ENCODE data around the gene RRP7A. TPM values are rescaled to one million over a fixed set of nuclear protein-coding genes. Genes with fewer than 3 reads are reported as not detected.

RRP7A gene
- total and polyA plus RNA-seq, 8 donors: 9.3 to 32.4 (median 21.1) TPM

GRCh38 chr22:42562684-42563083 lies 43.1 kb upstream of the RRP7A start:
- Histone ChIP-seq H3K36me3 (peaks cover 0 to 11% (median 5%) of the 10 kb centered on the region in 4 donors), H3K4me1 (peaks cover 0 to 13% (median 2%) of the 10 kb centered on the region in 4 donors), H3K27ac (peak overlapping the region in 1 of 5 donors; percentile 25), H3K27me3 (no peaks in the 10 kb centered on the region), H3K4me3 (no peak overlapping the region), H3K9me3 (no peaks in the 10 kb centered on the region)
- TF ChIP-seq EP300 (IDR thresholded peaks at IDR 0.05) (no peak), CTCF (IDR thresholded peaks at IDR 0.05) (no peak), POLR2AphosphoS5 (IDR thresholded peaks at IDR 0.05) (no peak), POLR2A (IDR thresholded peaks at IDR 0.05) (no peak)
- intact Hi-C loops (cut with DNase I; ENCODE audit: low total_unique reads): no loop called here
- no peak for DNase-seq
- 64 to 85% (median 78%) methylated on average over 2 of the region's 2 CpGs for WGBS, 5 donors

- H3K27ac ChIP-seq: peak overlapping the region in 1 of 5 donors; percentile 25
- peaks cover 0 to 13% (median 2%) of the 10 kb centered on the region in 4 donors for H3K4me1 ChIP-seq
- TF ChIP-seq POLR2AphosphoS5 (IDR thresholded peaks at IDR 0.05) (no peak), EP300 (IDR thresholded peaks at IDR 0.05) (no peak), CTCF (IDR thresholded peaks at IDR 0.05) (no peak), POLR2A (IDR thresholded peaks at IDR 0.05) (no peak)
- WGBS, 5 donors: 47 to 57% (median 53%) methylated on average over 7 to 8 of the region's 8 CpGs
- no peak overlapping the region for H3K4me3 ChIP-seq
- intact Hi-C loops (cut with DNase I; ENCODE audit: low total_unique reads): no loop called here
- H3K9me3 ChIP-seq: no peaks in the 10 kb centered on the region
- no peaks in the 10 kb centered on the region for H3K27me3 ChIP-seq
- DNase-seq: peak in 1 of 2 donors; percentile 59
- H3K36me3 ChIP-seq: peaks cover 0 to 11% (median 5%) of the 10 kb centered on the region in 4 donors
These were observed 42.7 kb upstream of the RRP7A start for GRCh38 chr22:42562279-42562678.

- Histone ChIP-seq H3K27me3 (no peaks in the 10 kb centered on the region), H3K4me3 (no peak overlapping the region), H3K36me3 (peaks cover 0 to 11% (median 5%) of the 10 kb centered on the region in 4 donors), H3K4me1 (peaks cover 0 to 13% (median 2%) of the 10 kb centered on the region in 4 donors), H3K9me3 (no peaks in the 10 kb centered on the region), H3K27ac (peak overlapping the region in 1 of 5 donors; percentile 25)
- intact Hi-C loops (cut with DNase I; ENCODE audit: low total_unique reads): no loop called here
- WGBS, 5 donors: 50 to 68% (median 65%) methylated on average over 5 of the region's 5 CpGs
- DNase-seq: no peak
- TF ChIP-seq POLR2A (IDR thresholded peaks at IDR 0.05) (no peak), EP300 (IDR thresholded peaks at IDR 0.05) (no peak), CTCF (IDR thresholded peaks at IDR 0.05) (no peak), POLR2AphosphoS5 (IDR thresholded peaks at IDR 0.05) (no peak)
These were observed 42.3 kb upstream of the RRP7A start for GRCh38 chr22:42561856-42562255.

GRCh38 chr22:42560781-42561180 lies 41.2 kb upstream of the RRP7A start:
- intact Hi-C loops (cut with DNase I; ENCODE audit: low total_unique reads): no loop called here
- H3K9me3 ChIP-seq: no peaks in the 10 kb centered on the region
- H3K27ac ChIP-seq: no peak overlapping the region
- 47 to 64% (median 56%) methylated on average over 7 of the region's 7 CpGs for WGBS, 5 donors
- H3K27me3 ChIP-seq: no peaks in the 10 kb centered on the region
- H3K4me3 ChIP-seq: no peak overlapping the region
- TF ChIP-seq POLR2AphosphoS5 (IDR thresholded peaks at IDR 0.05) (no peak), EP300 (IDR thresholded peaks at IDR 0.05) (no peak), CTCF (IDR thresholded peaks at IDR 0.05) (peak in 3 of 7 experiments; percentile 21 to 36 (median 25))
- DNase-seq: peak in 1 of 2 donors; percentile 39
- peaks cover 0 to 5% (median 2%) of the 10 kb centered on the region in 4 donors for H3K36me3 ChIP-seq
- peaks cover 0 to 13% (median 2%) of the 10 kb centered on the region in 4 donors for H3K4me1 ChIP-seq
